ENCODE data around the gene OXCT1. TPM values are rescaled to one million over a fixed set of nuclear protein-coding genes. Genes with fewer than 3 reads are reported as not detected.
A peak's percentile ranks its signal among the peaks of the same experiment; 100 is the strongest.

OXCT1 gene
- total and polyA plus RNA-seq, 9 of the 15 experiments (the other 6 are each of a cell fraction or from before 2014, with no cell fraction given): 24.7 to 61.2 (median 41.9) TPM

GRCh38 chr5:41903892-41904799, 33.9 kb upstream of the OXCT1 start, which contains the start of gene RIMOC1 (continued):
- TF ChIP-seq ZHX1 (conservative IDR thresholded peaks at IDR 0.05; ENCODE audit: low read length) (no peak), ARHGAP35 (IDR thresholded peaks at IDR 0.05; ENCODE audit: partially characterized antibody) (no peak), NEUROD1 (IDR thresholded peaks at IDR 0.05; ENCODE audit: borderline replicate concordance, low read depth, low read length, partially characterized antibody) (peak; percentile 31), ATF7 (IDR thresholded peaks at IDR 0.05) (peak; percentile 97), HLTF (IDR thresholded peaks at IDR 0.05) (peak; percentile 67; the same call in 1 of the 2 replicates), GABPB2 (CRISPR knock-in tag; conservative IDR thresholded peaks at IDR 0.05) (no peak; the same call in 1 of the 2 replicates), STAT5B (CRISPR knock-in tag; IDR thresholded peaks at IDR 0.05) (no peak), THAP7 (CRISPR knock-in tag; IDR thresholded peaks at IDR 0.05) (peak; percentile 71; the same call in 1 of the 2 replicates), CHCHD3 (CRISPR knock-in tag; IDR thresholded peaks at IDR 0.05) (no peak), ZC3H4 (CRISPR knock-in tag; IDR thresholded peaks at IDR 0.05; ENCODE audit: borderline replicate concordance) (peak; percentile 88), RBM34 (IDR thresholded peaks at IDR 0.05; ENCODE audit: borderline replicate concordance, insufficient read depth, low read length) (no peak), EWSR1 (IDR thresholded peaks at IDR 0.05; ENCODE audit: borderline replicate concordance, low read depth, partially characterized antibody) (no peak), CHD2 (IDR thresholded peaks at IDR 0.05; ENCODE audit: low read depth, low read length) (peak; percentile 61), ZNF444 (CRISPR knock-in tag; IDR thresholded peaks at IDR 0.05) (no peak)
- TF ChIP-seq, protein P1, sequence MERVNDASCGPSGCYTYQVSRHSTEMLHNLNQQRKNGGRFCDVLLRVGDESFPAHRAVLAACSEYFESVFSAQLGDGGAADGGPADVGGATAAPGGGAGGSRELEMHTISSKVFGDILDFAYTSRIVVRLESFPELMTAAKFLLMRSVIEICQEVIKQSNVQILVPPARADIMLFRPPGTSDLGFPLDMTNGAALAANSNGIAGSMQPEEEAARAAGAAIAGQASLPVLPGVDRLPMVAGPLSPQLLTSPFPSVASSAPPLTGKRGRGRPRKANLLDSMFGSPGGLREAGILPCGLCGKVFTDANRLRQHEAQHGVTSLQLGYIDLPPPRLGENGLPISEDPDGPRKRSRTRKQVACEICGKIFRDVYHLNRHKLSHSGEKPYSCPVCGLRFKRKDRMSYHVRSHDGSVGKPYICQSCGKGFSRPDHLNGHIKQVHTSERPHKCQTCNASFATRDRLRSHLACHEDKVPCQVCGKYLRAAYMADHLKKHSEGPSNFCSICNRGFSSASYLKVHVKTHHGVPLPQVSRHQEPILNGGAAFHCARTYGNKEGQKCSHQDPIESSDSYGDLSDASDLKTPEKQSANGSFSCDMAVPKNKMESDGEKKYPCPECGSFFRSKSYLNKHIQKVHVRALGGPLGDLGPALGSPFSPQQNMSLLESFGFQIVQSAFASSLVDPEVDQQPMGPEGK (CRISPR knock-in tag; IDR thresholded peaks at IDR 0.05; ENCODE audit: borderline replicate concordance): no peak
- TF ChIP-seq, protein P2, sequence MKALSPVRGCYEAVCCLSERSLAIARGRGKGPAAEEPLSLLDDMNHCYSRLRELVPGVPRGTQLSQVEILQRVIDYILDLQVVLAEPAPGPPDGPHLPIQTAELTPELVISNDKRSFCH (CRISPR knock-in tag; IDR thresholded peaks at IDR 0.05): no peak
- TF ChIP-seq, protein P2 (tag; IDR thresholded peaks at IDR 0.05): peak; percentile 85
- TF ChIP-seq, protein P3, sequence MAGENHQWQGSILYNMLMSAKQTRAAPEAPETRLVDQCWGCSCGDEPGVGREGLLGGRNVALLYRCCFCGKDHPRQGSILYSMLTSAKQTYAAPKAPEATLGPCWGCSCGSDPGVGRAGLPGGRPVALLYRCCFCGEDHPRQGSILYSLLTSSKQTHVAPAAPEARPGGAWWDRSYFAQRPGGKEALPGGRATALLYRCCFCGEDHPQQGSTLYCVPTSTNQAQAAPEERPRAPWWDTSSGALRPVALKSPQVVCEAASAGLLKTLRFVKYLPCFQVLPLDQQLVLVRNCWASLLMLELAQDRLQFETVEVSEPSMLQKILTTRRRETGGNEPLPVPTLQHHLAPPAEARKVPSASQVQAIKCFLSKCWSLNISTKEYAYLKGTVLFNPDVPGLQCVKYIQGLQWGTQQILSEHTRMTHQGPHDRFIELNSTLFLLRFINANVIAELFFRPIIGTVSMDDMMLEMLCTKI (IDR thresholded peaks at IDR 0.05; ENCODE audit: partially characterized antibody): no peak

Data from K562 (cell line).